Limb (tissue), 2 donors: ENCODE results near the gene GULP1.
A peak's percentile ranks its signal among the peaks of the same experiment; 100 is the strongest.
"Not testable (repeated sequence)": the region's sequence is repeated elsewhere in the genome, so short reads cannot be mapped to it uniquely, and the experiment has no call there.

Experiments used
- DNase-seq, 2 donors: peaks; one replicate each; pipeline ENCODE4 v3.0.0-alpha.2; 2016; ENCODE audit errors: extremely low spot score in 2 of 2

The GULP1 gene

GRCh38 chr2:188415754-188416083 lies 124.0 kb downstream of the GULP1 start:
- no peak for DNase-seq

DNA sequence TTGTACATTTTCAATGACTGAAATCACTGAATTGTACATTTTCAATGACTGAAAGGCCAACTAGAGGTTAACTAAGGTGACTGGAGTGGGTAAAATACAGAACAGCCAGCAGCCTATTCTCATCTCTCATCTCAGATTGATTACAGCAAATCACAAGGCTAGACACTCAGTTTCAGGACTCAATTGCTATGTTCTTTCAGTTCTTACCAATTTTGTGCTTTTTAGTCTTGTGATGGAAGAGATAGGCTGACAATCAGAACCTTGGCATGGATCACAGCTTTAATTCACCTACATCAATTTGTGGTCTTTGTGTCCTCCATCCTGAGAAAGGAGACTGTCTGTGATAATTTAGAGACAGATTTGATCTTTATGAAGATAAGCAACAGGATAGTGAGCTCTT lies 124.7 kb downstream of the GULP1 start:
- DNase-seq, result no peak

GRCh38 chr2:188422726-188423125 lies 131.1 kb downstream of the GULP1 start:
- DNase-seq, result no peak

- DNase-seq, result no peak
Measured at GRCh38 chr2:188425266-188425665, 133.6 kb downstream of the GULP1 start.

DNA sequence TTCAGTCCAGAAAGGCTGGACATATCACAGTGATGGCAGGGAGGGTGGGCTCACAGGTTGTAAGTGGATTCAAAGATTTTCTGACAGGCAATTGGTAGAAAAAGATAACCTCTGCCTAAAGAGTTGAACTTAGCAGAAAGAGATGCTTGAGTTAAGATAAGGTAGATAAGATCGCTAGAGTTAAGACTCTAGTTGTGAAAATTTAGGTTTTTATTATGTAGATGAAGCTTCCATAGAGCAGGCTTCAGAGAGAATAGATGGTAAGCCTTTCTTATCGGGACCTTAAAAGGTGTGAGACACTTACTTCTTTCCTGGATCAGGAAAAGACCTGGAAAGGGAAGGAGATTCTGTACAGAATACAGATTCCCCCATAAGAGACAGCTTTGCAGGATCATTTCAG lies 134.4 kb downstream of the GULP1 start:
- no peak for DNase-seq

DNA sequence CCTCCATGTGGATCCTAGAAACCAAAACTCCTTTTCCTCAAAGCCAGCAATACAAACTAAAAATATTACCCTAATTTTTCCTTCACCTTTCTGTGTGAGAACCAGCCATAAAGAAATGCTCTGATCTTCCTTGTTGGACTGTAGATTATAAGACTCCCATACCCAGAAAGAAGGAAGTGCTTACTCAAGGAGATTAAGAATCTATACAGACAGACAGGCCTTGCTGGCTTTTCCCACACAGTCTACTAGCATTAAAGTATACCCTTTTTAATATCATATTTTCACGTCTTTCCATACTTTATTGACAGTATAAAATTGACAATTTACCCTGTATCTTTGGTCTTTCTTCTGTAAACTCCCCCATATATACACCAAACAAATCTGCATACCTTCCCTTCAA lies 139.0 kb downstream of the GULP1 start:
- no peak for DNase-seq

GRCh38 chr2:188434018-188434417 lies 142.3 kb downstream of the GULP1 start:
- DNase-seq, result no peak

DNA sequence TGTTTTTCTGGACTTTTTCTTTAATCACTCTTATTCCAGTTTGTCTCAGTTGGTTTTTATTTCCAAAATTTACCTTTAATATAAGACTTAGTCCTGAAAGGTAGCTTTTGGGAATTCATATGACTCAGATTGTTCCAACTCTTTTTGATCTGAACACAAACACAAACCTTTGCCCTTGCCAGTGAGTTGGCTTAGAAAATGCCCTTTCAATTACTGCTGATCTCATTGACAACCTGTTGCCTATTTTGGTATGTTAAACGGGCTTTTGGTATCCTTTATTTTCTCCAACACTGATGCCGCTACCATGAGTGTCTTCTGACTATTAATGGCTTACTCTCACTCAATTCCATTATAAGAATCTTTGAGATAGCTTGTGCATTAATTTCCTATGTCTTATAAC lies 143.4 kb downstream of the GULP1 start:
- no peak for DNase-seq

DNA sequence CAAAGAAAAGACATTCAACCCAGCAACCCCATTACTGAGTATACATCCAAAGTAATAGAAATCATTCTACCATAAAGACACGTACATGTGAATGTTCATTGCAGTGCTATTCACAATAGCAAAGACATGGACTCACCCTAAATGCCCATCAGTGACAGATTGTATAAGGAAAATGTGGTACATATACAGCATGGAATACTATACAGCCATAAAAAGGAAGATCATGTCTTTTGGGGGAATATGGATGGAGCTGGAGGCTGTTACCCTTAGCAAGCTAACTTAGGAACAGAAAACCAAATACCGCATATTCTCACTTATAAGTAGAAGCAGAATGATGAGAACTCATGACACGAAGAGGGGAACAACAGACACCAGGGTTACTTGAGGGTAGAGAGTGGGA lies 145.9 kb downstream of the GULP1 start:
- DNase-seq, result no peak

DNA sequence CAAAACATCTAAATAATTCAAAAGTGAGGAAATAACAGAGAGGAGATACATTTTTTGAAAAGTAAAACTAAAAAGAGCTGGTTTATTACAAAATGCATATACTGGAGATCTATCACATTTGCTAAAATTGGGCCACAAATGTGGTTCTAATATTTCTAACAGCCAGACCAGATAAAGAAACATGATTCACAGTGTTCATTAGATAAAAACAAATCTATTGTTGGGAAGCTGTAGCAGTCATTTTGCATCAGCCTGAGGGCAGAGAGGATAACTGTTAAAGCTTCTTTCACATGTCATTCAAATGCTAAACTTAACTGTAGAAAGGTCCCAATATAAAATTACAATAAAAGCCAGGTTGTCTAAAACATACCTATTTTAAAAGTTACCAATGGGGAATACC lies 148.3 kb downstream of the GULP1 start:
- DNase-seq, result no peak

DNA sequence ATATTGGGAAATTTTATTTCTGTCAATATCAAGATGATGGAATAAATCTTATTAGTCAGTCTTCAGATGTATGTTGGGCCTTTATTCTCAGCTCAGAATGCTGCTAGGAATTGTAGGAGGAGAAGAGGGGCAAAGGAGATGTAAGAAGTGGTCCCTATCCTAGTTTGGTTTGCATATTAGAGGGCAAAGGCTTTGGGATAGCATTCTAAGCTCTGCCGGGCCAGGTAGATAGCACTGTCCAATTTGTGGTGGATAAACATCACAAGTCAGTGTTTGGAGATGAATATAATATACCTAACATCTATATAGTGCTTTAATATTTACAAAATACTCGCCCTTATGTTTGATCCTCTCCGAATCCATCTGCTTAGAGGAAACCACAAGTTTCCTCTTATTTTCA lies 149.2 kb downstream of the GULP1 start:
- DNase-seq, result no peak

GRCh38 chr2:188441288-188441947 lies 149.7 kb downstream of the GULP1 start:
- DNase-seq, result no peak

- no peak for DNase-seq
Measured at GRCh38 chr2:188443207-188443606, 151.5 kb downstream of the GULP1 start.

DNA sequence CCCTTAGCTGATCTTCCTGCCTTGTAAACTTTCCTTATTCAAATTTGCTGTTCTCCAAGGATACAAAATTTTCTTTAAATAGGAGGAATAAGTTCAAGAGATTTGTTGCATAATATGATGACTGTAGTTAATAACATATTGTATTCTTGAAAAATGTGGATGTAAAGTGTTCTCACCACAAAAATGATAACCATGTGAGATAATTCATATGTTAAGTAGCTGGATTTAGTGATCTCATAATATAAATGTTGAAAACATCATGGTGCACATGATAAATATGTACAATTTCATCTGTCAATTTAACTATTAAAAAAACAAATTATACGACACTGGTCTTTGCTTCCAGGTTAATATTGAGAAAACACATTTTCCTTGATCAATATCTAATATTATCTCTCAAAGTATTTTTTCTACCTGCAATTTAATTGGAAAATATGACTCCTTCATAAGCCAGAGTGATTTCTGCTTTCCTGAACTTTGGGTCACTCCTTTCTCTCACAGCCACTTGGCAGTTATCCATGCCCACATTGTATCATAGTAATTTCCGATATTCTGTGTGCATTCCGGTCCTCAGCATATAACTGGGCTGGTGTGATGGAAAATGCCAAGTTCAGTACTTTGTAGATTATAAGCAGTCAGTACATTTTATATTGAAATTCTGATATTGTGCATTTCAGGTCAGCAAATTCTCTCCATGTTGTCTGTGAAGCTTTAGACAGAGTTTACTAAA lies 152.6 kb downstream of the GULP1 start:
- no peak for DNase-seq

DNA sequence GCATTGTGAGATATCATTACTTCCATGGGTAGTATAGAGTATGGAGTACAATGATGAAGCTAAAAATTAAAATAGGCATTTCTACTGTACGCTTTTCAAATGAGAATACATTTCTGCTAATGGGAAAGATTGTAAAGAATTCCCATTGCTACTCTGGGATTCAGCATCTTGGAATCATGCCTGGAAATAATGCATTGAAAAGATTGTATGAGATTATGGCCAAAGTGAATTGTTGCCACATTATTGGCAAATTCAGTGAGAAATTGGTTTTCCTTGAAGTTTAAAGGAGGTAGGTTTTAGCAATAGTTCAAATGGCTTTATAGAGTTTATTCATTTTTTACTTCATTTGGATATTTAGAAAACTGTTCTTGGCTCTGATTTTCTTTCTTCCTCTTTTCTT lies 157.9 kb downstream of the GULP1 start:
- DNase-seq, result peak in 1 of 2 donors; percentile 31

DNA sequence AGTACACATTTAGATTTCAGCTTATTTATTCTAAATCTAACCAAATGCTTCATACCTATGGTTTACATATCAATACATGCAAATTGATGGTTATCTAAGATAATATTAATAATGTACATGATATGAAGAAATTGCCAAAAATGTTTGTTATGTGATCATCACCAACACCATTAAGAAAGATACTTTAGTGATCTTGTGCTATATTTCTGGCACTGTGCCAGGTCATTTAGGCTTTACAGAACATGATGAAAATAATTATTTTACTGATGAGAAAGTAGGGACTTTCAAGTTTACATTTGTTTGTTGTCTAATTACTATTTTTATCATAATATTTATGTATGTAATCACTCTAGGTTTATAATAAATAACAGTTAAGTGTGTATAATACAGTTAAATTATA lies 158.3 kb downstream of the GULP1 start:
- no peak for DNase-seq

GRCh38 chr2:188450732-188451483 lies 159.2 kb downstream of the GULP1 start:
- DNase-seq, result peak in 1 of 2 donors; percentile 72

- no peak for DNase-seq
Measured at GRCh38 chr2:188452084-188452483, 160.4 kb downstream of the GULP1 start.

DNA sequence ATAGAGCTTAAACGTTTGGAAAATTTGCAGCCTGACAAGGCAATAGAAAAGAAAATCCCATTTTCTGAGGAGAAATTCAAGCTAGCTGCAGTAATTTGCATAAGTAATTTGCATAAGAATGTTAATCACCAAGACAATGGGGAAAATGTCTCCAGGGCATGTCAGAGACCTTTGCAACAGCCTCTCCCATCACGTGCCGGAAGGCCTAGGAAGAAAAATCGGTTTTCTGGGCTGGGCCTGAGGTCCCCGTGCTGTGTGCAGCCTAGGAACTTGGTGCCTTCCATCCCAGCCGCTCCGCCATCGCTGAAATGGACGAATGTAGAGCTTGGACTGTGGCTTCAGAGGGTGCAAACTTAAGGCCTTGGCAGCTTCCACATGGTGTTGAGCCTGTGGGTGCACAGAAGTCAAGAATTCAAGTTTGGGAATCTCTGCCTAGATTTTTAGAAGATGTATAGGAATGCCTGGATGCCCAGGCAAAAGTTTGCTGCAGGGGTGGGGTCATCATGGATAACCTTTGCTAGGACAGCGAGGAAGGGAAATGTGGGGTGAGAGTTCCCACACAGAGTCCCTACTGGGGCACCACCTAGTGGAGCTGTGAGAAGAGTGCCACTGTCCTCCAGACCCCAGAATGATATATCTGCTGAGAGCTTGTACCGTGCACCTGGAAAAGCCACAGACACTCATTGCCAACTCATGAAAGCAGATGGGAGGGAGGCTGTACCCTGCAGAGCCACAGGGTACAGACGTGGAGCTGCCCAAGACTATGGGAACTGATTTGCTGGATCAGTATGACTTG lies 164.6 kb downstream of the GULP1 start:
- DNase-seq, result no peak

DNA sequence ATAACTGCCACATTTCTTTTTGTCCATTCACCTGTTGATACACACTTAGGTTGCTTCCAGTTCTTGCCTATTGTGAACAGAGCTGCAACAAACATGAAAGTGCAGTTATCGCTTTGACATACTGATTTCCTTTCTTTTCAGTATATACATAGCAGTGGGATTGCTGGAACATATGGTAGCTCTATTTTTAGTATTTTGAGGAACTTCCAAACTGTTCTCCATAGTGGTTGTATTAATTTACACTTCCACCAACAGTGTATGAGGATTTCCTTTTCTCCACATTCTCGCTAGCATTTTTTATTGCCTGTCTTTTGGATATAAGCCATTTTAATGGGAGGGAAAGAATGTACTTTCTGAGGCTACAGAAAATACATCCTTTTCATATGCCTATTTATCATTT lies 167.4 kb downstream of the GULP1 start:
- no peak for DNase-seq

DNA sequence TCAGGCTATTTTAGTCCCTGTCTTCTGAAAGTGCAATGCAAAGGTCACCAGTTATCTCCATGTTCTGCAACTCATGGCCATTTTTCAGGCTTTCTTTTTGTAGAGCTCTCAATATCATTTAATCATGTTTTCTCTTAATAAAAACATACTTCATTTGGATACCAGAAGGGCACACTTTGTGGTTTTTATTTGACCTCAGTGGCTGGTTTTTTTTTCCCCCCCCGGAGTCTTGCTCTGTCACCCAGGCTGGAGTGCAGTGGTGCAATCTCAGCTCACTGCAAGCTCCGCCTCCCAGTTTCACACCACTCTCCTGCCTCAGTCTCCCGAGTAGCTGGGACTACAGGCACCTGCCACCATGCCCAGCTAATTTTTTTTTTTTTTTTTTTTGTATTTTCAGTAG lies 174.4 kb downstream of the GULP1 start:
- DNase-seq, result not testable (repeated sequence)

GRCh38 chr2:188466761-188467160 lies 175.1 kb downstream of the GULP1 start:
- no peak for DNase-seq
